ENCODE measurements around the gene MYH10.
A peak's percentile ranks its signal among the peaks of the same experiment; 100 is the strongest.

MYH10 gene

DNA sequence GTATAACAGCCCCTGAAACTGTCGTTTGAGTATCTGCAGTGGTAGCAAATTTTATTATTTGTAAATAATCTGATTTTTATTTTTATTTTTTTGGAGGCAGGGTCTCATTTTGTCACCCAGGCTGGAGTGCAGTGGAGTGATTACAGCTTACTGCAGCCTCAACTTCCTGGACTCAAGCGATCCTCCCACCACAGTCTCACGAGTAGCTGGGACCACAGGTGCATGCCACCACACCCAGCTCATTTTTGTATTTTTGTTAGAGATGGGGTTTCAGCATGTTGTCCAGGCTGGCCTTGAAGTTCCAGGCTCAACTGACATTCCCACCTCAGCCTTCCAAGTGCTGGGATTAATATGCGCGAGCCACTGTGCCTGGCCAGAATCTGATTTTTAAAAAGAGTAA is 192.1 kb downstream of the MYH10 start:
- no peak for DNase-seq

DNA sequence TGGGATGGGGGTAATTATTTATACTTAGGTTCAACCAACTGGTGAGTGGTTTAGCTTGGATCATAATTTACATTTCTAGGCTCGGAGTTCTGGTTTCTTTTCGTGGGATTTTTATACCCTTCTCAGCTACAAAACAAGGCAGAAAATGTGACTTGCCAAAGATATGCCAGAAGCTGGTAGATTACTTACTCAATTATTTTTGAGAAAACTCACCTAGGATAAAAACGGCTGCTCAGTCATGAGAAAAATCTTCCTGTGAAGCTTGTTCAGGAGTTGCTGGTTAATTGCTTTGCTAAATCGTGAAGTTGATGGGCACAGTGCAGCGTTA is 193.7 kb downstream of the MYH10 start:
- no peak for DNase-seq

DNA sequence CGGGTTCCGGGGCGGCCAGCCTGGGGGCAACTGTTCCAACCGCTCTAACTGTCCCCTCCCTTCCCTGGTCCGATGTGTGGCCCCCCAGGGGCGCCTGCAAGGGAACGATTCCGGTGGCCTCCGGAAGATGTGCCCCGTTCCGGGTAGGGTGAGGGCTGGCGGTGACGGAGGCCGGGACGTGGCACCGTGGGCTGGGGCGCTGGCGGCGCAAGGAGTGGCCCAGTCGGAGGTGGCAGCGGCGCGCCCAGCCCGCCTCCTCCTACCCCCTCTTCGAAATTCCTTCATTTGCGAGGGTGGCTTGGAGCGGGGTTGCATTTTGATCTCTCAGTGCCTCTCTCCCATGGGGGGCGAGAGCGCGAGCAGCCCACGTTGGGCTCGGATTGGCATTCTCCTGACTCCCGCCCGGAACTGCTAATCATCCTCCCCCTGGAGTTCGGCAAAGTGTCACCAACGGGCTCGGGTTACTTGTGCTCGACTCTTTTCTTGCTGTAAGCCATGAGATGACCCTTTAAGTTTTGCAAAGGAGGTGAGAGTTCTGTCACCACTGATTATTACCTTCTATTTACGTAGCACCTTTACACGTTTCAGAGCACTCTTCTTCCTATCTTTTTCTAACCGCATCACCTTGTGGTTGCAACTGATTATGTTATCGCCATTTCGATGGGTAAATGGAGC is 194.2 kb downstream of the MYH10 start:
- peak; percentile 85 for DNase-seq

DNA sequence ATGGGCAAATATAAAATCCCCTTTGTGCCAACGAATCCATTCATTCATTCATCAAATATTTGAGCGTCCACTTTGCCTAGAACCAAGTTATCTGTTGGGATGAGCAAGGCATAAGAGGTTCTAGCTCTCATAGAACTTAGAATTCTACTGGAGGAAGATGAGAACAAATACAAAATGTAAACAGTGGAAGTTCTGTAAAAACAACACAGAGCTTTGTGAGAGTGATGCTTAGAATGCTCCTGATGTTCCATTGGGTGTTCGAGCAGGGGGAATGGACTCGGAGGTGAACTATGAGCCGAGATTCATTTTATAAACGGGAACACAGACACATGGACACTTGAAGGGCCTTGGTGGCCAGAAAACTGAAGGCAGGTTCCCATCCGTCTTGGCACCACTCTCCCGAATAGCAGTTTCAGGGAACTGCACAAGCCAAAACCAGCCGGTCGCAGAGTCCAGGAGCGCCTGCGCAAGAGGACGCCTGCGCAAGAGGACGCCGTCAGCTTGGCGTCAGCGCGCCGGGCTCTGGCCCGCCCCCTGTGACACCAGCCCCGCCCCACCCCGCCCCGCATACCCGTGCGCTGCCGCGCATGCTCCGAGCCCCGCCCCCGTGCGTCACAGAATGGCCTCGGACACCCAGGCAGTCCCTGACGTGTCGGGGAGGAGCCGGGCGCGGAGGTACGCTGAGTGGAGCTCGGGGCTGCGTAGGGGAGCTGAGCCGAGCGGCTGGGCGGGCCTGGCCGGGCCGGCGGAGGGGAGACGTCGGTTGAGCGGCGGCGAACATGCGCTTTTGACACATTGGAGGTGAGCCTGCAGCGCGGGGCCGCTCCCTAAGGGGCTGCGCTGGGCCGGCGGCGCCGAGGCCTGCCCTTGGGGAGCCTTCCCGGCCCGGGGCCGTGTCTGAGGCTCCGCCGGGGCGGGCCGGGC is 195.0 kb downstream of the MYH10 start, which contains the start of gene NDEL1:
Gene NDEL1, plus strand, starts transcription at position 640 of the 924 bp plus-strand sequence. CDS start 8,388 bp downstream, outside the sequence.
- DNase-seq = peak; percentile 99

DNA sequence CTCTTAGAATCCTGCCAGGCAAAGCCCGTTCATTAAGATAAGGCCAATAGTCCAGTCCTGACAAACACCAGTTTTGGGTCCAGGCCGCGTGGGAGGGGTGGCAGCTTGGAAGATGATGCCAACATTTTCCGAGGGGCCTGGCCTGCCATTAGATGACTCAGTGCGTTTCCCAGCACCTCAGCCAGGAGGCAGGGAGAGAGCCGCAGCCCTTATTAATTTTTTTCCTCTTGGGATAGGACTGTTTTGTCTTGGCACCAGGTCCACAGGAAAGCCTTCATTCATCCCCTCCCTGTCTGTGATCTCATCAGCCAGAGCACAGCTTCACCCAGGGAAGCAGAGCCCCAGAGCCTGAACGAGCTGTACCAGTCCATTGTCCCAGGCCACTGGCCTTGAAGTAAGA is 199.6 kb downstream of the MYH10 start:
- DNase-seq = no peak

DNA sequence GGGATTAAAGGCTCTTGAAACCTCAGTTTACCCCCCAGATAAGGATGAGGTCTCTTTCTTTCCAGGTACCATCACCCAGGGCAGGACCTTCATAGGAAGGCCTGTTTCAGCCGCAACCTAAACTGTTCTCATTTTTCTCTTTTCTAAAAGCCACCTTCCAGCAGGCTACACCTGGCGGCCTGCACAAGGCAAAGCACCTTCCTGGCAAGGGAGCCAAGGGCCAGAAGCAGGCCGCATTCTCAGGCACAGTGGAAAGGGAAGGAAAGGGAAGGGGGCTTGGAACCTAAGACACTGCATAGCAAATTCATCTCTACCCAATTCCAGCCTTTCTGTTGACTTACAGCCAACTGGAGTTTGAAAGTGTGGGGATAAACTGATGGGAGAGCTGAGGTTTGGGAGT is 203.7 kb downstream of the MYH10 start:
- DNase-seq = no peak

DNA sequence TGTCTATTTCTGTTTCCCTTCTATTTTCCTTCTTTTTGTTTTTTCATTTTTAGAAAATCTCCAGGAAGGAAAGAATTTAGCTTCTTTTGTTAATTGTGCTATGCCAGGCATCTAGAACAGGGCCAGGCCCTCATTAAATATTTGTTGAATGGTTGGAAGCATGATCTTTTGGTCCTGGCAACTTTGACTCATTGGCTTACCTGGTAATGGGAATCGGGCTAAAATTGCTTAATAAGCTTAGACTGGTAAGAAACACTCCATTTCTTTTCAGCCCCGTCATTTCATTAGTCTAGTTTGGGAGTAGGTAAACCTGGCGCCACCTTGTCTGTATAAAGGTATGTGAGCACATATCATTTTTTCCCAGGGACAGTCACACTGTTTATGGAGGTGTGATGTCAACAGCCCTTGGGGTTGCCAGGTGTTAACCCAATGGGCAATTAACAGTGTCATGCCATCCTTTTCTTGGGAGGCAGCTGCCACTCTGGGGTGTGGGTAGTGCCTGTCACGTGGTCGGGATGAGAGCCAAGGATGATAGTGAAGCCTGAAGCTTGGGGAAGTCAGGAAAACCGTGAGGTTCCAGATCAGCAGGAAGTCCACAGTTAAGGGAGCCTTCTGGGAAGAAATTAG is 204.3 kb downstream of the MYH10 start:
- DNase-seq = no peak
